Measurements from ENCODE around the gene MERTK.

MERTK gene

GRCh38 chr2:111950236-111950635 lies 51.8 kb downstream of the MERTK start:
- TF ChIP-seq FOXP2 (optimal IDR thresholded peaks at IDR 0.05; ENCODE audit: borderline replicate concordance, extremely low read depth, extremely low read length, insufficient read depth) = no peak
- no peak for TF ChIP-seq TAF1 (IDR thresholded peaks at IDR 0.05; ENCODE audit: borderline replicate concordance, insufficient read depth, low read length)
- no peak for TF ChIP-seq SIN3A (IDR thresholded peaks at IDR 0.05; ENCODE audit: borderline replicate concordance, insufficient read depth, low read length)
- no peak for TF ChIP-seq POLR2AphosphoS5 (IDR thresholded peaks at IDR 0.05; ENCODE audit: low read depth, low read length)
- no peak for TF ChIP-seq REST (IDR thresholded peaks at IDR 0.05; ENCODE audit: insufficient read depth in 1 of 2, low read depth in 2 of 2, low read length in 2 of 2)

GRCh38 chr2:111951486-111951885 lies 53.1 kb downstream of the MERTK start:
- no peak for TF ChIP-seq POLR2AphosphoS5 (IDR thresholded peaks at IDR 0.05; ENCODE audit: low read depth, low read length)
- TF ChIP-seq REST (IDR thresholded peaks at IDR 0.05; ENCODE audit: insufficient read depth in 1 of 2, low read depth in 2 of 2, low read length in 2 of 2) = no peak
- no peak for TF ChIP-seq TAF1 (IDR thresholded peaks at IDR 0.05; ENCODE audit: borderline replicate concordance, insufficient read depth, low read length)
- no peak for TF ChIP-seq SIN3A (IDR thresholded peaks at IDR 0.05; ENCODE audit: borderline replicate concordance, insufficient read depth, low read length)
- TF ChIP-seq FOXP2 (optimal IDR thresholded peaks at IDR 0.05; ENCODE audit: borderline replicate concordance, extremely low read depth, extremely low read length, insufficient read depth) = no peak

- TF ChIP-seq POLR2AphosphoS5 (IDR thresholded peaks at IDR 0.05; ENCODE audit: low read depth, low read length) (no peak), TAF1 (IDR thresholded peaks at IDR 0.05; ENCODE audit: borderline replicate concordance, insufficient read depth, low read length) (no peak), SIN3A (IDR thresholded peaks at IDR 0.05; ENCODE audit: borderline replicate concordance, insufficient read depth, low read length) (no peak), FOXP2 (optimal IDR thresholded peaks at IDR 0.05; ENCODE audit: borderline replicate concordance, extremely low read depth, extremely low read length, insufficient read depth) (no peak), REST (IDR thresholded peaks at IDR 0.05; ENCODE audit: insufficient read depth in 1 of 2, low read depth in 2 of 2, low read length in 2 of 2) (no peak)
Measured at GRCh38 chr2:111952871-111953452, 54.6 kb downstream of the MERTK start.

GRCh38 chr2:111954602-111955332 lies 56.4 kb downstream of the MERTK start:
- TF ChIP-seq POLR2AphosphoS5 (IDR thresholded peaks at IDR 0.05; ENCODE audit: low read depth, low read length) (no peak), FOXP2 (optimal IDR thresholded peaks at IDR 0.05; ENCODE audit: borderline replicate concordance, extremely low read depth, extremely low read length, insufficient read depth) (no peak), TAF1 (IDR thresholded peaks at IDR 0.05; ENCODE audit: borderline replicate concordance, insufficient read depth, low read length) (no peak)

- TF ChIP-seq FOXP2 (optimal IDR thresholded peaks at IDR 0.05; ENCODE audit: borderline replicate concordance, extremely low read depth, extremely low read length, insufficient read depth) (no peak), TAF1 (IDR thresholded peaks at IDR 0.05; ENCODE audit: borderline replicate concordance, insufficient read depth, low read length) (no peak), SIN3A (IDR thresholded peaks at IDR 0.05; ENCODE audit: borderline replicate concordance, insufficient read depth, low read length) (no peak), POLR2AphosphoS5 (IDR thresholded peaks at IDR 0.05; ENCODE audit: low read depth, low read length) (no peak), REST (IDR thresholded peaks at IDR 0.05; ENCODE audit: insufficient read depth in 1 of 2, low read depth in 2 of 2, low read length in 2 of 2) (no peak)
Measured at GRCh38 chr2:111957872-111958354, 59.5 kb downstream of the MERTK start.

All from PFSK-1 (cell line).